ENCODE results near the gene ITIH5. TPM values are rescaled to one million over a fixed set of nuclear protein-coding genes. Genes with fewer than 3 reads are reported as not detected.

Gene ITIH5
- total RNA-seq, 1 experiment from 2014 or later = 5.2 TPM

DNA sequence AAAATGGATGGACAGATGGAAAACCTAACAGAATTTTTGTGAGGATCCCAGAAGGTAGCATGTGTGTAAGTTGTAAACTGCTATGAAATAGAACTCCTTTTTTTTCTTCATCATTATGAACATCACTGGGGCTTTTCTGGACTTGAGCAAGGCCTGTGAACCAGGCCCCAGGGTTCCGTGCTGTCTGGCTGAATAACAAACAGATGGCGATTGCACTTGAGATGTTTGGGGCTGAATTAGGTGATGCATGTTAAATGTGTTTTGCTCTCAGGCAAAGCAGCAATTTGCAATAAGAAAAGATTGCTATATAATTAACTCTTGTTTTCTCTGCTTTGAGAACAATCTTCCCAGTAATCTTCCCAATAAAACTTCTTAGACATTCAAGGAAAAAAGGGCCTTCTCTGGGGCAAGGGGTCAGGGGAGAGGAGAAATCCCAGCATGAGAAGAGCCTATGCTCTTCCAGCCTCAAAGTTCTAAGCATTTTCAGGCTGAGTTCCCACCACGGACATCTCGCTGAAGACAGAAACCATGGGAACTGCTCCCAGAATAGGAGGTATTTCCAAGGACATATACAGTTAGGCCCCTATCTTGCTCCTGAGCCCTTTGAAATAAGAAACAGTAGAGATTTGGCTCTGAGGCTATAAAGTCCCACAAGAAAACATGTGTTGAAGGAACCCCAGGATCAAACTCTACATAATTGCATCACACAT lies 98.7 kb downstream of the ITIH5 start:
- CTCF ChIA-PET = interaction anchor here (0.6 kb wide), 1 partner anchor 1064 kb away, joined by 3 read pairs; no protein-coding TSS in a partner anchor
- H3K36me3 Mint-ChIP-seq (ENCODE audit: insufficient read depth, unreplicated experiment) = no peaks in the 10 kb centered on the region
- intact Hi-C loops (cut with micrococcal nuclease; ENCODE audit: unreplicated experiment) = no loop called here
- no peak overlapping the region for H3K4me3 Mint-ChIP-seq (ENCODE audit: low read depth, unreplicated experiment)
- BruUV-seq (replicated peaks) = no TSS peak
- H3K27me3 Mint-ChIP-seq (ENCODE audit: unreplicated experiment) = peaks cover 1% of the 10 kb centered on the region
- H3K9me3 Mint-ChIP-seq (ENCODE audit: low read depth, unreplicated experiment) = no peaks in the 10 kb centered on the region
- no peak for DNase-seq
- H3K27ac Mint-ChIP-seq (ENCODE audit: unreplicated experiment) = no peak overlapping the region
- TF ChIP-seq CTCF (IDR thresholded peaks at IDR 0.05; ENCODE audit: unreplicated experiment) = no peak
- H3K4me1 Mint-ChIP-seq (ENCODE audit: low read depth, unreplicated experiment) = no peaks in the 10 kb centered on the region

- Mint-ChIP-seq H3K27ac (ENCODE audit: unreplicated experiment) (no peak overlapping the region), H3K36me3 (ENCODE audit: insufficient read depth, unreplicated experiment) (no peaks in the 10 kb centered on the region), H3K4me1 (ENCODE audit: low read depth, unreplicated experiment) (no peaks in the 10 kb centered on the region), H3K9me3 (ENCODE audit: low read depth, unreplicated experiment) (no peaks in the 10 kb centered on the region), H3K4me3 (ENCODE audit: low read depth, unreplicated experiment) (no peak overlapping the region), H3K27me3 (ENCODE audit: unreplicated experiment) (peaks cover 13% of the 10 kb centered on the region)
- TF ChIP-seq CTCF (IDR thresholded peaks at IDR 0.05; ENCODE audit: unreplicated experiment) = no peak
- DNase-seq = no peak
- no TSS peak for BruUV-seq (replicated peaks)
- CTCF ChIA-PET = no interaction called here
- intact Hi-C loops (cut with micrococcal nuclease; ENCODE audit: unreplicated experiment) = no loop called here
Measured at GRCh38 chr10:7566891-7567290, 99.9 kb downstream of the ITIH5 start.

DNA sequence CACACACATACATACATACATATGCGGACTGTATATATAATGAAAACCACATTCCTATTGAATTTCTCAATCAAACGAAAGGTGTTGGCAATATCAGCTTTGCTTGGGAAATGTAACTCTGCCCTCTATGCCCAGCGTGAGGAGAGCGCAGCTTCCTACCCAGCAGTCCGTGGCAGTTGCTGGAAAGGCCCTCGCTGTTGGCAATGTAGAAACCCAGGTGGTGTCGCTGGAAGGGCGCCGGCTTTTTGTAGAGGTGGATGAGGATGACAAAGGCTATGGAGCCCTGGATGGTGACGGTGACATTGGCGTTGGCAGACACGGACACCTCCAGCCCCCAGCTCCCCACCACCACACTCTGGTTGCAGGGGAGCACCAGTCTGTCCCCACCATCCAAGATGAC lies 100.9 kb downstream of the ITIH5 start:
- no peak for DNase-seq
- Mint-ChIP-seq H3K27ac (ENCODE audit: unreplicated experiment) (no peak overlapping the region), H3K27me3 (ENCODE audit: unreplicated experiment) (peaks cover 21% of the 10 kb centered on the region), H3K4me1 (ENCODE audit: low read depth, unreplicated experiment) (no peaks in the 10 kb centered on the region), H3K9me3 (ENCODE audit: low read depth, unreplicated experiment) (no peaks in the 10 kb centered on the region), H3K36me3 (ENCODE audit: insufficient read depth, unreplicated experiment) (no peaks in the 10 kb centered on the region), H3K4me3 (ENCODE audit: low read depth, unreplicated experiment) (no peak overlapping the region)
- intact Hi-C loops (cut with micrococcal nuclease; ENCODE audit: unreplicated experiment) = no loop called here
- TF ChIP-seq CTCF (IDR thresholded peaks at IDR 0.05; ENCODE audit: unreplicated experiment) = no peak
- BruUV-seq (replicated peaks) = no TSS peak
- CTCF ChIA-PET = no interaction called here

- H3K4me1 Mint-ChIP-seq (ENCODE audit: low read depth, unreplicated experiment) = no peaks in the 10 kb centered on the region
- no peak overlapping the region for H3K4me3 Mint-ChIP-seq (ENCODE audit: low read depth, unreplicated experiment)
- no peaks in the 10 kb centered on the region for H3K36me3 Mint-ChIP-seq (ENCODE audit: insufficient read depth, unreplicated experiment)
- H3K9me3 Mint-ChIP-seq (ENCODE audit: low read depth, unreplicated experiment) = no peaks in the 10 kb centered on the region
- BruUV-seq (replicated peaks) = no TSS peak
- CTCF ChIA-PET = no interaction called here
- intact Hi-C loops (cut with micrococcal nuclease; ENCODE audit: unreplicated experiment) = no loop called here
- H3K27ac Mint-ChIP-seq (ENCODE audit: unreplicated experiment) = no peak overlapping the region
- no peak for TF ChIP-seq CTCF (IDR thresholded peaks at IDR 0.05; ENCODE audit: unreplicated experiment)
- no peak for DNase-seq
- H3K27me3 Mint-ChIP-seq (ENCODE audit: unreplicated experiment) = peaks cover 34% of the 10 kb centered on the region
Measured at GRCh38 chr10:7563770-7564169, 103.0 kb downstream of the ITIH5 start.
